Measurements from ENCODE around the gene SDC1.

DNA sequence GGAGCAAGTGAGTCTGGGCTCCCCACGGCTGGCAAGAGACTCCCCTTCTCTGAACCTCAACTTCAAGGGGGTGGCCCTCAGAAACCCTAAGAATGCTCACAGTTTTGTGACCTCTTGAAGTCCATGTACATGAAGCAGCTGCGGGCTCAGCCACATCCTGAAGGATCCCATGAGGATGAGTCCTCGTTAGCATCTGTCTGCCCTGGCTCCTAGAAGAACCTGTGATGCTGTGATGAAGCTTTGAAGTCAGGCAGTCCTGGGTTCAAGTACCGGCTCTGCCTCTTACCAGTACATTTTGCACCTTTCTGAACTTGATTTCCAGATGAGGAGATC, 38.1 kb downstream of the SDC1 start:
- TF ChIP-seq, protein P1, sequence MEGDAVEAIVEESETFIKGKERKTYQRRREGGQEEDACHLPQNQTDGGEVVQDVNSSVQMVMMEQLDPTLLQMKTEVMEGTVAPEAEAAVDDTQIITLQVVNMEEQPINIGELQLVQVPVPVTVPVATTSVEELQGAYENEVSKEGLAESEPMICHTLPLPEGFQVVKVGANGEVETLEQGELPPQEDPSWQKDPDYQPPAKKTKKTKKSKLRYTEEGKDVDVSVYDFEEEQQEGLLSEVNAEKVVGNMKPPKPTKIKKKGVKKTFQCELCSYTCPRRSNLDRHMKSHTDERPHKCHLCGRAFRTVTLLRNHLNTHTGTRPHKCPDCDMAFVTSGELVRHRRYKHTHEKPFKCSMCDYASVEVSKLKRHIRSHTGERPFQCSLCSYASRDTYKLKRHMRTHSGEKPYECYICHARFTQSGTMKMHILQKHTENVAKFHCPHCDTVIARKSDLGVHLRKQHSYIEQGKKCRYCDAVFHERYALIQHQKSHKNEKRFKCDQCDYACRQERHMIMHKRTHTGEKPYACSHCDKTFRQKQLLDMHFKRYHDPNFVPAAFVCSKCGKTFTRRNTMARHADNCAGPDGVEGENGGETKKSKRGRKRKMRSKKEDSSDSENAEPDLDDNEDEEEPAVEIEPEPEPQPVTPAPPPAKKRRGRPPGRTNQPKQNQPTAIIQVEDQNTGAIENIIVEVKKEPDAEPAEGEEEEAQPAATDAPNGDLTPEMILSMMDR (IDR thresholded peaks at IDR 0.05), result no peak
- TF ChIP-seq EP300 (IDR thresholded peaks at IDR 0.05) (no peak), POLR2AphosphoS5 (IDR thresholded peaks at IDR 0.05) (no peak)

Data from upper lobe of left lung (tissue), 4 donors.